ENCODE measurements around the gene TTC3.

Gene TTC3

DNA sequence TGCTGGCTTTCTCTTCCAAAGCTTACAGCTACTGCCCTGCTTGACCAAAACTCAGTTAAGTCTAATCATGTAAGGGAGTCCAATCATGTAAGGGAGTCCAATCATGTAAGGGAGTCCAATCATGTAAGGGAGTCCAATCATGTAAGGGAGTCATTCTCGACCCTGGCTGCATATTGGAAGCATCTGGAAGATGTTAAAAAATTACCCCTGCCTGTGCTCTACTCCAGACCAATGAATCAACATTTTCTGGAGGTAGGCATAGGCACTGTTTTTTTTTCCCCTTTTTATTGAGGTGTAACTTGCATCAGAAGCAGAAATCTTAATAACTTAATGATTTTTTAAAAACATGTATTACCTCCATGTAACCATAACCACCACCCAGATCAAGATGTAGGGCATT is 9.6 kb upstream of the TTC3 start:
- no peak for DNase-seq

DNA sequence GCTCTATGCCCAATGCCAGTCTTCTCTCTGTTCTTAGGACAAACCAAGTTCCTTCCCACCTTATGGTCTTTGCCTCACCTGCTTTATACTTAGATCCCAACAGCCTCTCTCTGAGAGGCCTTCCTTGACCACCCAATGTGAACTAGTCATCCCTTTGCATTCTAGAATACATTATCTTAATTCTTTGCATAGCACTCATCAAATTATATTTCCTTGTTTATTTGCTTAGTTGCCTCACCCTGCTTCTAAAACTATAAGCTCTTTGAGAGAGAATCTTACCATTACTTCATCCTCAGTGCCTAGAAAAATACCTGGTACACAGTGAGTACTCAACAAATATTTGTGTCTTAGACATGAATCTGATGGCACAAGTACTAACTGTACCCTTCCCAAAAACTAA is 8.2 kb upstream of the TTC3 start:
- no peak for DNase-seq

DNA sequence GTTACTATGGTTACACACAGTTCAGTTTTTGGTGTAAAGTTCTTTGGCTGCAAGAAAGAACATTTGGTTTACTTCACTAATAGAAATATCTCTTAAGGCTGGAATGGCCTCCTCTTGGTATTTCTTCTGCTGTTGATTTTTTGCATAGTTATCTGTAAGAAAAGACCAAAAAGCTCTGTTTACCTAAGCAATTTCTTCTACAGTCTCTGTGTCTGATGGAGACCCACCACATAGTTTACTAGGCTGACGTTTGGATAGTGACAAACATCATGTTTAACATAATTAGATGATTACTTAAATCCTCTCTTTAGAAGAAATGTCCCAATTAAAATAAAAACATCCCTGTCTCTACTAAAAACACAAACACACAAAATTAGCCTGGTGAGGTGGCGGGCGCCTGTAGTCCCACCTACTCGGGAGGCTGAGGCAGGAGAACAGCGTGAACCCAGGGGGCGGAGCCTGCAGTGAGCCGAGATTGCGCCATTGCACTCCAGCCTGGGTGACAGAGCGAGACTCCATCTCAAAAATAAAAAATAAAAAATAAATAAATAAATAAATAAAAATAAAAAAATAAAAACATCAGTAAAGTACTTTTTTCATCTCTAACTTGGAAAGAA is 7.4 kb upstream of the TTC3 start:
- DNase-seq = no peak

DNA sequence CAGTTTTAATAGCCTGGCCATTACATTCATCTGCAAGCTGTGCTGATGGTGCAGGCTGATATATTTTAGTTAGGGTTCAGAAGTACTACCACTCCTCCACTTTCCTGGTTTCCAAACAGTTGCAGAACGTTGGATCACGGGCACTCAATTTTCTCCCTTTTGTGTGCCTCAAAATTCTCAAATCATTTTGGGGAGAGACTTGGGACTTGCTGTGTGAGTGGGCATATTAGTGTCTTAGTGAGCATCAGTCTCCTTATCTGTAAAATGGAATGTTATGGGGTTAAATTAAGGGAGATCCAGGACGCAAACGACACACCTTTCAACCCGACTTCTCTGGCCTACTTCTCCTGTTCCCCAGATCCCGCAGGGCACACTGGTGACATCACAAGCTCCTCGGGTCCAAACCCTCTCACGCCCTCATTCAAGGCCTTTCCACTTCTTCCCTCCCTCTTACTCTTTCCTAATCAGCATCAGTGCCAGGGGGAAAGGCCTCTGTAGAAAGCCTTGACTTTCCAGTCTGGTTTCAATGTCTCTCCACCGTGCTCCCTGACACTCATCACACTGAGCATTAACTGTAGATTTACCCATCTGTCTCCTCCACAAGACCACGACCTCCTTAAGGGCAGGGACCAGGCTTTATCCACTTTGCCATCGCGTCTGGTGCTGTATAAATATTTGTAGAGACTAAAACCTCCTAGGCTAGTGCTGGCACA is 1.3 kb upstream of the TTC3 start:
- DNase-seq = no peak

DNA sequence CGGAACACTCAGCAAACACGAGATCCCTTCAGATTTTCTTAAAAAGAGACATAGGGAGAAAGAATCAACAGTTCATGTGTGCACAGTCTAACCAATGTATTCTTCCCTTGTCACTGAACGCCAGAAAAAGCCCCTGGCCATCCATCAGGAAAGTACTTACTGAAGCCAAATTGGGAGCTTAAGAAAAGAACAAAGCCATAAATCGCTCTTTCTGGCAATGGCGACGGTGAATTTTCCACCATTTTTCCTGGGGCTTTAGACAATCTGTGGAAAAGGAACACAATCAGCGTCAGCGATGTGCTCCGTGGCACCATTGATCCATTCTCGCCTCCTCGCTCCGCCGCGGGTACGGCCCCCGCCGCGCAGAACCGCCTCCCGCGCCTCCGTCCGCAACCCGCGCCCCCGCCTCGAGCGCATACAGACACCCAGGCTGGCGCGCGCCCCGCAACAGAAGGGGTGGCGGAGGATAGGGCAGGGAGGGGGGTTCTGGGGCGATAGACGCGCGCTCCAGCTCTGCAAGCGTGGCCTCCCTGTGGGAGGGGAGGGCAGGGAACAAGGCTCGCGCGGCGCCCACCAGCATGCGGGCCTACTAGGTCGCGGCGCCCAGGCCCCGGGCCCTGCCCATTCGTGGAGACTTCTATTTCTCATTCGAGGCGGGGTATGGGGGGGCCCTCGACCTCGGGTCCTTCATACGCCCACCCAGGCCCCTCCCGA is 623 bp upstream of the TTC3 start:
- DNase-seq = peak; percentile 38

DNA sequence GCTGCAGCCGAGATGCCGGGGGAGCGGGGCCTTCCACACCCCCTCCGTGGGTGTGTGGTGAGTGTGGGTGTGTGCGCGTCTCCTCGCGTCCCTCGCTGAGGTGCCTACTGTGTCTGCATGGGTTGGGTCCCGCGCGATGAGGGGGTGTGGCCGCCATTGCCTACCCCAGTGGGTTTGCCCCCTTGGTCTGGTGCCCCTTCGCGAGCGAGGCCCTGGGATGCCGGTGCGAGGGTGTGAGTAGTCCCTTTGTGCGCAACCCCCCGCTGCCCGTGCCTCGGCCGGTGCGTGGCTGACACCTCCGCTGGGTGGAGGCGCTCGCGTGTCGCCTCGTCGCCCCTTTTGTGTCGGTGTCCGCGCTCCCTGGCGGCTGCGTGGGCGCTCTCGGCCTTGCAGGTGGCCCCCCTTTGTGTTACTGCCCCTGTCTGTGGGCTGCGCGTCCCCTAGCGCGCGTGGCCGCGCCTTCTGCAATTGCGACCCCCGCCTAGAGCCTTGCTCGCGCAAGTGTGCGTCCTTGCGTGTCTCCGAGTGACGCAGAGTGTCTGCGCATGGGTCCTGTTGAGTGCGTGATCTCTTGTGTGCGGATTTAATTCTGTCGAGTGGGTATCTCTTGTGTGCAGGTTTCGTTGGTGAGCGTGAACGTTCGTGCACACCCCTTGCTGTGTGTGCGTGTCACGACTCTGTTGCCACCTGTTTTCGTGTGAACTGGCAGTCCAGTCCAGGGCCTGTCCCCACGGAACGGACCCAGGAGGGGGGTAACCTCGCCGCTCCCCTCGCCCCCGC is 553 bp downstream of the TTC3 start:
- DNase-seq = peak; percentile 5

DNA sequence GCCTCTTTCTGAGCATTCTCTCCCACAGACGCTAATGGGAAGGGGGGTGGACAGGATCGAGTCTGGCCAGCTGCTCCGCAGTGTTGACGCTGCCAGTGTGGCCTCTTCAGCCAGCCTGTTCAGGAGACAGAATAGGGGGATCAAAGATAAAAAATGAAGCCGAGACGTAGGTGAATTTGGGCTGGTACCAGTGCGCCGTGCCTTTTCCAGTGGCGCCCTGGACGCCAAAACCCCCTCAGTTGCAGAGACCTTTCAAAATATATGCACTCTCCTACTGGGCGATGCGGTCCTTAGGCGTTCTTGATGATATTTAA is 1.1 kb downstream of the TTC3 start:
- no peak for DNase-seq

DNA sequence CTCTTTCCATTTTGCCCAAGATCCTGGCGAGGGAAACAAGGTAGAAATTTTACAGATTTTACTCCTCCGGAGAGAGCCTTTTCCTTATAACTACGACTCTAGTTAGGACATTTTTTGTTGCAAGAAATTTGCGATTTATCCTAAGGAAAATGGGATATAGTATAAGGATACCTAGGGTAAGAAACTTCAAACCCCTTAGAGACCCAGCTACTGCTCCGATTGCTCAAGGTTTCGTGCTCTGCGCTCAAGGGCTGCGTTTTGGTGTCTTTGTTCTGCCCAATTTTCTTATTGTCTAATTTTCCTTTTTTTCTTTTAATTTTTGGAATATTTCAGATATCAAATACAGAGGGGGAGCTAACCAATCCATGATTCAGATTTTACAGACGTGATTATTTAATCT is 1.5 kb downstream of the TTC3 start:
- DNase-seq = no peak

DNA sequence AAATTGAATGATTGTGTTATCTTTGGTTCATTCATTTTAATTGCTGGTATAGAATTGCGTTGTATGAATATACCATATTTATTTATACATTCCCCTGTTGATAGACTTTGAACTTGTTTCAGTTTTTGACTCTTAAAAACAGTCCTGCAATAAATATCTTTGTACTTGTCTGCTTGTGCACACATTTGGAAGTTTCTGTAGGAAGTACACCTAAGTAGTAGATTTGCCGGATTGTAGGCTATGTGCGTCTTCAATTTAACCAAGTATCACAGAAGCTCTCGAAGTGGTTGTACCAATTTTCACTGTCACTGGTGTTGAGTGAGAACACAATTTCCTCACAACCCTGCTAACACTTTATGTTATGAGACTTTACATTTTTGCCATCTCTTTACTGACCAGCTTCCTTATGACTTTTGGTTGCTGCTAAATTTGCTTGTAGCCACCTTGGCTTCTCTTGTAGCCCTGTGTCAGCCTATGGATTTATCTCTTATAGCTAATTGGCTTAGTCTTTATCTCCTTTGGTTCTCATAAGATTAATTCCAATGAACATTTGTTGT is 2.2 kb downstream of the TTC3 start:
- DNase-seq = no peak

DNA sequence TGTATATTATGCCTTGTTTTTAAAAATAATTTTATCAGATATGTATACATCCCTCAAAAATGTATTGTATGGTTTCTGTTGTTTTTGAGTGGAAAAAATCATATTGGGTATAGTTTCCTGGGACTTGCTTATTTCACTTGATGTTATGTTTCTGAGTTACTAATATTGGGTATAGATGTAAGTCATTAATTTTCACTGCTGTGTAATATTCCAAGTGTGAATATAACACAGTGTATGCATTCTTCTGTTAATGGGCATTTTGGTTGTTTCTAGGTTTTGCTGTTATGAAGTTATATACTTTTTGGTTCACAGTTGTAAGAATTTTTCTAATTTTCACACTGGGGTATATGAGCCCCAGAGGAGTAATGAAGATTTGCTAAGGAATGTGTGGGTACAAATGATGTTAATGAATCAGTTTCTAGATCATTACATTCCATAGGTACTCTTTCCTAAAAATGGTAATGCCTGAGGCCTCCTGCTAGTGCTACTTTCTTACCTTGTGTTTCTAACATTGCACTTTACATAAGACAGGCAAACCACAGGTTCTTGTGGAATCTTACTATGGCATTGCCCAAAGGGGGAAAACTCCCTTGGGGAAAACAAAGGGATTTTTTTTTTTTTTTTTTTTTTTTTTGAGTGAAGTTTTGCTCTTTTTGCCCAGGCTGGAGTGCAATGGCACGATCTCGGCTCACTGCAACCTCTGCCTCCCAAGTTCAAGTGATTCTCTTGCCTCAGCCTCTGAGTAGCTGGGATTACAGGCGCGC is 3.2 kb downstream of the TTC3 start:
- DNase-seq = no peak

DNA sequence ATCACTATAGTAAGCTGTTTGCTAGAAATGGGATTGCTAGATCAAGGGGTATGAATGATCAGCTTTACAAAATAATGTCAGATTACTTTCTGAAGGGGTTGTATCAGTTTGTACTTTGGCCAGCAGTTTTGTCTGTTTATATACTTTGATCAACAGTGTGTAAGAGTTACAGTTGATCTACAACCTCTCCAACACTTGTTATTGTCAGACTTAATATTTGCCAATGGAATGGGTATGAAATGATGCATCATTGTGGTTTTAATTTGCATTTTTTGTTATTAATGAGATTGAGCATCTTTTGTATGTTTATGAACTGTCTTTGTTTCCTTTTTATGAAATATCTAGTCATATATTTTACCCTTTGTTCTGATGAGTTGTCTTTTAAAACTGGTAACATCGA is 4.3 kb downstream of the TTC3 start:
- DNase-seq = no peak

DNA sequence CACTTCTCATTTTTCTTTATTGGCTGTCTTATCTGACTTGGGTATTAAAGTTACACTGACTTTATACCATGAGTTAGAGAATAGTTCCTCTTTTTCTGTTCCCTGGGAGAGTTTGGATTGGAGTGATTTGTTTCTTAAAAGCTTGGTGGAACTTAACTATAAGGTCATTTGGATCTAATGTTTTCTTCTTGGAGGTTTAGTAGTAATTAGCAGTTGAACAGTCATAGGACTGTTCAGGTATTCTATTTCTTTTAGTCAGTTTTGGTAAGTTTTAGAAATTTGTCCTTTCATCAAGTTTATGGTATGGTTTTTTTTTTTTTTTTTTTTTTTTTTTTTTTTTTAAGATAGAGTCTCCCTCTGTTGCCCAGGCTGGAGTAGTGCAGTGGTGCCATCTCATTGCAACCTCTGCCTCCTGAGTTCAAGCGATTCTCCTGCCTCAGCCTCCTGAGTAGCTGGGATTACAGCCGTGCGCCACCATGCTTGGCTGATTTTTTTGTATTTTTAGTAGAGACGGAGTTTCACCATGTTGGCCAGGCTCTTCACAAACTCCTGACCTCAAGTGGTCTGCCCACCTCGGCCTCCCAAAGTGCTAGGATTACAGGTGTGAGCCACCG is 6.3 kb downstream of the TTC3 start:
- no peak for DNase-seq

DNA sequence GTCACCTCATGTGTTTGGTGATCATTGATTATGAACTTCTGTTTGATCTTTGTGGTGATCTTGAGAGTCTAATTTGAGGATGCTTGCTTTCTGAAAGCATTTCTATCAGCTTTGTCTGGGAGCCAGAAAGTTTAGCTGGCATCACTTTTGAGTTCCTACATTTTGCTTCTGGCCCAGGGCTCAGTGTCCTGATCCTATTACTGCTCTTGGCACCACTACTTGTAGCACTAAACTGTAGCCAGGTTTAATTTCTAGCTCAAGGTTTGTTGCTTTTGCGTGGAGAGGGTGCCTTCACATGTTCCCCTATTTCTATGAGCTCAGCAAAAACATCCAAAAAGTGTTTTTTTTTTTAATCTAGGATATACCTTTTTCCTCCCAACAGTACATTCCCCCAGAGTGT is 9.3 kb downstream of the TTC3 start:
- no peak for DNase-seq

DNA sequence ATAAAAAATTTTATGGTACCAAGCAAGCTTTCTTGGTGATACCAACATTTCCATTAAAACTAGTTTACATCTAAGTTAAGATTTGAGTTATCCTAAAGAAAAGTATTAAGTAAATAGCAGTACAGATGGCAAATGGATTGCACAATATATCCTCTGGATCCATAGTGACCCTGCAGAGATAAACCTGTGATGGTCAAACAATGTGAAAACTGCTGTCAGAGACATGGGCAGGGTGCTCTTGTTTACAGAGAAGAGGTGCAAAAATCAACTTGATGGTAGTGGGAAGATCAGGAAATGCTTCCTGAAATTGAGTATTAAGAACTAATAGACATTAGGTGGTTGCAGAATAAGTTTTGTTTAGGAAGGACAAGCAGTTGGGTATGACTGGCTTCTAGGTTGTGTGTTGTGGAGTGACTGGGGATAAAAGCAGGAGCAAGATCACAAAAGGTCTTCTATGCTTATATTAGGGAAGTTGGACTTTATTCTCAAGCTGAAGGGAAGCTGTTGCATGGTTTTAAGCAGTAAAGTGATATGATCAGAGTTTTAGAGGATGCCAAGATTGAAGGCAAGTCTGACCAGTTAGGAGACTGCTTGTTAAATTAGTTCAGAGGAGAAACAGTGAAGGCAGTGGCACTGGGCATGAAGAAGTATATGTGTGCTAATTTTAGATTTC is 9.9 kb downstream of the TTC3 start:
- no peak for DNase-seq

DNA sequence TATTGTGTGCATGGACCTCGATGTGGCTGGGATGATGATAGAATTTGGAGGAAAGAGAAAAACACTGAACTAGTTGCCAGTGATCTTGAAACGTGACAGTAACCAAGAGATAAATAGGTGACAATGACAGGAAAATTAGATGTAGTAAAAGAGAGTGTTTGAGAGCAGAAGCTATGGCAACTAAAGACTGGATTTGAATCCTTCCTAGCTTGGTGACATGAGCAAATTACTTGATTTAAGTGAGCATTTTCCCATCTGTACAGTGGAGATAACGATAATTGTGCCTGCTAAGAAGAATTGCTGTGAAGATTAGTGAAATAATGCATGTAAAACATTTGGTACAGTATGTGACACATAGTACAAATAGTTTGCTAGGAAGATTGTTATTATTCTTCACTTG is 12.7 kb downstream of the TTC3 start:
- no peak for DNase-seq

DNA sequence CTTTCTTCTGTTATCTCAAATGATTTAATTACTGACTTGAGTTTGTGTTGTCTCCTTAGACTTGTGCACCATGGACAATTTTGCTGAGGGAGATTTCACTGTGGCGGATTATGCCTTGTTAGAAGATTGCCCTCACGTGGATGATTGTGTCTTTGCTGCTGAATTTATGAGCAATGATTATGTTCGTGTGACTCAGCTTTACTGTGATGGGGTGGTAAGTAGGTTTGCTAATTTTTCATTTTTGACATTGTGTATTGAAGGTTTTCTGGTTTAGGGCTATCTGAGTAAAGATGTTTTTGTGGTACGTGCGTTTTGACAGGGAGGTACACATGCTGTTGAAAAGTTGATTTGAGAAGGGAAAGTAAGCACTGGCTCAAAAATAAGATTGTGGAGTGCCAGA is 14.1 kb downstream of the TTC3 start:
- no peak for DNase-seq

DNA sequence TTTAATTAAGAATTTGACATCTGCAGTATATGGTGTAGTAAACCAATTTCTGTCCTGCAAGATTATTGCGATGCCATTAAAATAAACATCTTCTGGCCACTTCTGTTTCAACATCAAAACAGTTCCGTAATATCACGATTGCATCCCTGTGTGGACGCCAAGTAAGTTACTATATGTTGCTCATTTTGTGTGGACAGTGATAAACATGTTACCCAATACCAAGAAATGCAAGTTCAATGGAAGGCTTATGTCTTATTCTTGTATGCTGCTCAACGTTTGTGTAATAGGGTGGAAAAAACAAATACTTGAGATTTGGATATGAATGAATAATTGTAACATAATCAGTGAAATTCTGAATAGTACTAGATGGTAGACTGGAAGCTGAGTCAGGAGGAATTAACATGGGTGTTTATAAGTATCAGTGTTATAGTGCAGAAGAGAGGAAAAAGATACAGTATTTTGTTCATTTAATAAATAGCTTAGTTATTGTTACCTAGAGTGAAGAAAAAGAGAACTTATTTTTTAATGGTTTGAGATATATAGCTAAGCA is 15.2 kb downstream of the TTC3 start:
- no peak for DNase-seq

DNA sequence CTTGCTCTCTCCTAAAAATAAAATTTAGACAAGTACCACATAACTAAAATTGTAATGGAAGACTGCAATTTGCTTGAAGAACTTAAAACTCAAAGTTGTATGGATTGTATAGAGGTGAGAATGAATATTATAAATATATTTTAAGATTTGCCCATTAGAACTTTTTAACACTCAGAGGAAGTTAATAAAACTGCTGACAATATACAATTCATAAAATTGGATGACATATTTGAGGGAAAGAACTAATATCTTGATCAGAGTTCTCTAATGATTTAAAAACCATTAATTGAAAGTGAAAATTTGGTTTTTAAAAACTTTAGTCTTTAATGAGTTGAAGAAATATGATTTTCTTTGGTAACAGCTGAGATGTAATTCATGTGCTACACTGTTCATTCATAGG is 20.9 kb downstream of the TTC3 start:
- DNase-seq = no peak

DNA sequence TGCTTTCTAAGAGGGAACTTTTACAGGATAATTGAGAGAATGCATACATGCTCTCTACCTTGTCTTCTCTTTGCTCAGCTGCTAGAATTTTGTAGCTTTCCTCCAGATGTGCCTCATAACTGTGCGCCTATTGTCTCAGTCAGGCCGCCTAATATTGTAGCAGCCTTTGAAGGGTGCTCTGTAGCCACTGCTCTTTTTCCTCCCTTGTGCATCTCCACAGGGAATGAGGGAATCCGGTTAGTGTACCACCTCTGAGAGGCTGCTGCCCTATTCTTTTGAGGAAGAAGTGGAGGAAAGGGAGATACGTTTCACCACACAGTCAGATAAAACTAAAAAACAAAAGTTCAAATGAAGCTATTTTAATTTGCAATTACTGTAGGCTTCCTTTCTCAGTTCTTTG is 22.8 kb downstream of the TTC3 start:
- DNase-seq = no peak

DNA sequence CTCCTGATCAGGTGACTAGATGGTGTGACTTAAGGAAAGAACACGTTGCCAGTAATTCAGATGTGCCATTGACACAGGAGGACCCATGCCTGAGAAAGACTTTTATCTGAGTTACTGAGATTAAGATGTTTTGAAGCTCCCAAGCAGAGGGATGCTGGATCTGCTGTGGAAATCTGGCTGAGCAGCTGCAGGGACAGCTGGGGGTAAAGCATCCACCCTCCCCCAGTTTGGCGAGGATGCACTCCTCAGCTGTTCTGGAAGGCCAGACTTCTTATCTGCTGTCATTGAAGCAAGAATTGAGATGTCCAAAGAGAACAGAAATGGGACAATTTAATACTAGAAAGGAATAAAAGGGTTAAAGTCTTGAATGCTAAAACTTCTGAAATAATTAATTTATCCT is 25.7 kb downstream of the TTC3 start:
- DNase-seq = no peak

DNA sequence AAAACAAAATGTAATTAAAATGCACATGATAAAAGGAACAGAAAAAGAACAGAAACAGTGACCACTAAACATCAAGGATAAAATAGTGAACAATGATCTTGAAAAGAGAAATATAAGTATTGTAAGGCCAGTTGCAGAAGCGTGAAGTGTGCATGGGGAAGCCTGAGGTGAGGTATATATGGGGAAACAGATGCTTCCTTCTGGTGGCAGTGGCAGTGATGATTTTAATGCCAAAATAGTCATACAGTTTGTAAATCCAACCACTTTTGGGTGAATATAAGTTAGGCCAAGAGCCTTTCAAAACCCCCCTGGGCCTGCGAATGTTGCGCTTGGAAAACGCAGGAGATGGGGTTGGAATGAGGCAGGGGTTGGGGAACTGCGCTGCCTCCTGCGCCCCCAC is 27.3 kb downstream of the TTC3 start:
- DNase-seq = no peak
